Measurements from ENCODE around the gene KCNJ16.

The KCNJ16 gene

DNA sequence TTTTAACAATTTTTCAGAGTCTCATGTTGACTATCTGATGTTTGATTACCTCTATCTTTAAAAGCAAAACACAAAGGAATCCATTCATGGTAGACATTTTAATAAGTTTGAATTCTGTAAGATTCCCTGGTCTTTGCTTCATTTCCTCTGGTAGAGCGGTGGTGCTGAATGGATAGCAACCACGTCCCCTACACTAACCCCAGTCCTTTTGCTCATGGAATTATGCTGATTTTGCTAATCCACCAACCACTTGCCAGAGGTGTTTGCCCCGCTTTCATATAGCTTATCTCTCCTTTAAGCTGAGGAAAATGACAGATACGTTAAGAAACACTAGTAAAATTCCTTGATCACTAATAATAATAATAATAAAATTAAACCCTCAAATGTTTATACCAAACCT is 9.5 kb downstream of the KCNJ16 start:
- H3K4me1 ChIP-seq (ENCODE audit: control insufficient read depth, low read depth, low read length) = no peaks in the 10 kb centered on the region
- no peak overlapping the region for H3K27ac ChIP-seq (ENCODE audit: low read length)
- H3K9me3 ChIP-seq (ENCODE audit: control insufficient read depth, low read depth, low read length) = no peaks in the 10 kb centered on the region
- H3K27me3 ChIP-seq (ENCODE audit: control insufficient read depth, insufficient read depth, low read length) = no peaks in the 10 kb centered on the region
- H3K9ac ChIP-seq (ENCODE audit: low read length) = no peak overlapping the region
- H3K36me3 ChIP-seq (ENCODE audit: control insufficient read depth, low read depth, low read length) = no peaks in the 10 kb centered on the region
- H3K4me3 ChIP-seq (ENCODE audit: low read length) = no peak overlapping the region

DNA sequence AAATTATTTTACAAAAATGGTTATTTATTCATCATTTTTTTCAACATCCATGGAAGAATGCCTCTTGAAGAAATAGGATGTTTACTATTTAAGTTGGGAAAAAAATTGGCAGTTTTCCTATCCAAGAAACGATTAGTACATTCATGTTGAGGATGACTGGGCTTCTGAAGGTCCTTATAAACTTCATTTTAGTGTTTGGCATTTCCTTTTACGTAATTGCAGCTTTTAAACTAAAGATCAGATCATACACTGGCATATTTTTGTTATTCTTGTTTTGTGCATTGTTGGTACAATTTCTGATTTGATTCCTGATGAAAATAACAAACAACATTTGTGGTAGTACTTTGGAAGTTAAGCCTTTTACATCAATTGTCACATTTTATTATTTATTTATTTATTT is 11.5 kb downstream of the KCNJ16 start:
- no peaks in the 10 kb centered on the region for H3K4me1 ChIP-seq (ENCODE audit: control insufficient read depth, low read depth, low read length)
- no peak overlapping the region for H3K27ac ChIP-seq (ENCODE audit: low read length)
- H3K9me3 ChIP-seq (ENCODE audit: control insufficient read depth, low read depth, low read length) = no peaks in the 10 kb centered on the region
- no peak overlapping the region for H3K9ac ChIP-seq (ENCODE audit: low read length)
- no peaks in the 10 kb centered on the region for H3K27me3 ChIP-seq (ENCODE audit: control insufficient read depth, insufficient read depth, low read length)
- H3K4me3 ChIP-seq (ENCODE audit: low read length) = no peak overlapping the region
- H3K36me3 ChIP-seq (ENCODE audit: control insufficient read depth, low read depth, low read length) = no peaks in the 10 kb centered on the region

DNA sequence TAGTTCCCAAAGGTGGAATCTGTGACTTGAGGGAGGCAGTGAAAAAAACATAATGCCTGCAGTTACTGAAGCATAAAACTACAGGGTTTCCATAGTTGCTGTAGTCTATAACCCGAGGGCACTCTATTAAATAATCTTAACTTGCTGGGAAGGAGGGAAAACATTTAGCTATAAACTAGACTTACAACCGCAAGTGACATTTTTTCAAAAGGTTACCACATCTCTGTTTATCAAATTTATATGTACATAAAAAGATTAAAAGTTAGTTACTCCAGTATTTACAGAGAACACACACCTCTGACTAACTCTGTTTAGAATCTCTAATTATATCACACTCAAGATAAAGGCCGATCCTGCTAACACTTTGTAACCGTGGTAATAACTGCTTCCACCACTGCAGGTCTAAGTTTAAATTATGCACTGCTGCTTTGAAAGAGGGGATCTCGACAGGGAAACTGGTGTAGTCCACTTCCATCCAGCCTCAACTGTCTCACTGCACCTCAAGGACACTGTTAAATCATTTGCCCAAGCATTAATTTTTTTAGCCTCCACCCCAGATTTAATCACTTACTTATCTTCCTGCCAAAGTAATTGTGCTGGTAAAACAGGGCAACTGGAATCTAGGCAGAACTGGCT is 14.6 kb downstream of the KCNJ16 start:
- no peak overlapping the region for H3K9ac ChIP-seq (ENCODE audit: low read length)
- H3K9me3 ChIP-seq (ENCODE audit: control insufficient read depth, low read depth, low read length) = no peaks in the 10 kb centered on the region
- H3K27ac ChIP-seq (ENCODE audit: low read length) = no peak overlapping the region
- H3K27me3 ChIP-seq (ENCODE audit: control insufficient read depth, insufficient read depth, low read length) = no peaks in the 10 kb centered on the region
- no peak overlapping the region for H3K4me3 ChIP-seq (ENCODE audit: low read length)
- H3K4me1 ChIP-seq (ENCODE audit: control insufficient read depth, low read depth, low read length) = no peaks in the 10 kb centered on the region
- H3K36me3 ChIP-seq (ENCODE audit: control insufficient read depth, low read depth, low read length) = no peaks in the 10 kb centered on the region

- H3K9ac ChIP-seq (ENCODE audit: low read length) = no peak overlapping the region
- no peaks in the 10 kb centered on the region for H3K4me1 ChIP-seq (ENCODE audit: control insufficient read depth, low read depth, low read length)
- H3K36me3 ChIP-seq (ENCODE audit: control insufficient read depth, low read depth, low read length) = no peaks in the 10 kb centered on the region
- H3K27me3 ChIP-seq (ENCODE audit: control insufficient read depth, insufficient read depth, low read length) = no peaks in the 10 kb centered on the region
- no peaks in the 10 kb centered on the region for H3K9me3 ChIP-seq (ENCODE audit: control insufficient read depth, low read depth, low read length)
- H3K27ac ChIP-seq (ENCODE audit: low read length) = no peak overlapping the region
- no peak overlapping the region for H3K4me3 ChIP-seq (ENCODE audit: low read length)
Observed at GRCh38 chr17:70091005-70091568, 16.1 kb downstream of the KCNJ16 start.

GRCh38 chr17:70091696-70092095 is 16.7 kb downstream of the KCNJ16 start:
- no peaks in the 10 kb centered on the region for H3K36me3 ChIP-seq (ENCODE audit: control insufficient read depth, low read depth, low read length)
- H3K9me3 ChIP-seq (ENCODE audit: control insufficient read depth, low read depth, low read length) = no peaks in the 10 kb centered on the region
- H3K9ac ChIP-seq (ENCODE audit: low read length) = no peak overlapping the region
- no peaks in the 10 kb centered on the region for H3K27me3 ChIP-seq (ENCODE audit: control insufficient read depth, insufficient read depth, low read length)
- no peaks in the 10 kb centered on the region for H3K4me1 ChIP-seq (ENCODE audit: control insufficient read depth, low read depth, low read length)
- H3K4me3 ChIP-seq (ENCODE audit: low read length) = no peak overlapping the region
- H3K27ac ChIP-seq (ENCODE audit: low read length) = no peak overlapping the region

GRCh38 chr17:70093163-70093562 is 18.1 kb downstream of the KCNJ16 start:
- no peaks in the 10 kb centered on the region for H3K36me3 ChIP-seq (ENCODE audit: control insufficient read depth, low read depth, low read length)
- H3K27me3 ChIP-seq (ENCODE audit: control insufficient read depth, insufficient read depth, low read length) = no peaks in the 10 kb centered on the region
- H3K9me3 ChIP-seq (ENCODE audit: control insufficient read depth, low read depth, low read length) = no peaks in the 10 kb centered on the region
- H3K4me1 ChIP-seq (ENCODE audit: control insufficient read depth, low read depth, low read length) = no peaks in the 10 kb centered on the region
- H3K9ac ChIP-seq (ENCODE audit: low read length) = no peak overlapping the region
- H3K27ac ChIP-seq (ENCODE audit: low read length) = no peak overlapping the region
- H3K4me3 ChIP-seq (ENCODE audit: low read length) = no peak overlapping the region

GRCh38 chr17:70095455-70095854 is 20.4 kb downstream of the KCNJ16 start:
- H3K9ac ChIP-seq (ENCODE audit: low read length) = no peak overlapping the region
- H3K9me3 ChIP-seq (ENCODE audit: control insufficient read depth, low read depth, low read length) = no peaks in the 10 kb centered on the region
- H3K4me1 ChIP-seq (ENCODE audit: control insufficient read depth, low read depth, low read length) = no peaks in the 10 kb centered on the region
- no peaks in the 10 kb centered on the region for H3K36me3 ChIP-seq (ENCODE audit: control insufficient read depth, low read depth, low read length)
- H3K27me3 ChIP-seq (ENCODE audit: control insufficient read depth, insufficient read depth, low read length) = no peaks in the 10 kb centered on the region
- H3K27ac ChIP-seq (ENCODE audit: low read length) = no peak overlapping the region
- H3K4me3 ChIP-seq (ENCODE audit: low read length) = no peak overlapping the region

DNA sequence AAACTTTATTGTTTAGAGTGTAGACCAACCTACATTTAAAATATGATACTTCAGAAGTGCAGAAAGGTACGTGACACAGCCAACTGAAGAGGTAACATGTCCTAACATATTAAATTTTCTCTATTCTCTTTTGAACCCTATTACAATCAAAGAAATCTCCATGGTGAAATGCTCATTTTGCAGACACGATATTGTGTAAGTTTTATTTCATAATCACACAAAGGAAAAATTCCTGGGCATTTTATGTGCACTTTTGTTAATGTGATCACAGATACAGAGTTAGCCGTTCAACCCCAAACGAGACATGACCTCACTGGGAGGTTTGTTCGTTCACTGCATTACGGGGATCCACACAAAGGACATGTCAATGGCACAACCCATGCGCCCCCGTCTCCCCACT is 21.8 kb downstream of the KCNJ16 start:
- Histone ChIP-seq H3K9ac (ENCODE audit: low read length) (no peak overlapping the region), H3K27ac (ENCODE audit: low read length) (no peak overlapping the region), H3K9me3 (ENCODE audit: control insufficient read depth, low read depth, low read length) (no peaks in the 10 kb centered on the region), H3K4me3 (ENCODE audit: low read length) (no peak overlapping the region), H3K4me1 (ENCODE audit: control insufficient read depth, low read depth, low read length) (no peaks in the 10 kb centered on the region), H3K27me3 (ENCODE audit: control insufficient read depth, insufficient read depth, low read length) (no peaks in the 10 kb centered on the region), H3K36me3 (ENCODE audit: control insufficient read depth, low read depth, low read length) (no peaks in the 10 kb centered on the region)

- H3K27ac ChIP-seq (ENCODE audit: low read length) = no peak overlapping the region
- H3K4me1 ChIP-seq (ENCODE audit: control insufficient read depth, low read depth, low read length) = no peaks in the 10 kb centered on the region
- H3K27me3 ChIP-seq (ENCODE audit: control insufficient read depth, insufficient read depth, low read length) = no peaks in the 10 kb centered on the region
- no peak overlapping the region for H3K4me3 ChIP-seq (ENCODE audit: low read length)
- H3K9ac ChIP-seq (ENCODE audit: low read length) = no peak overlapping the region
- no peaks in the 10 kb centered on the region for H3K36me3 ChIP-seq (ENCODE audit: control insufficient read depth, low read depth, low read length)
- H3K9me3 ChIP-seq (ENCODE audit: control insufficient read depth, low read depth, low read length) = no peaks in the 10 kb centered on the region
Observed at GRCh38 chr17:70098030-70098429, 23.0 kb downstream of the KCNJ16 start.

- Histone ChIP-seq H3K4me1 (ENCODE audit: control insufficient read depth, low read depth, low read length) (no peaks in the 10 kb centered on the region), H3K27me3 (ENCODE audit: control insufficient read depth, insufficient read depth, low read length) (no peaks in the 10 kb centered on the region), H3K36me3 (ENCODE audit: control insufficient read depth, low read depth, low read length) (no peaks in the 10 kb centered on the region), H3K4me3 (ENCODE audit: low read length) (no peak overlapping the region), H3K9ac (ENCODE audit: low read length) (no peak overlapping the region), H3K27ac (ENCODE audit: low read length) (no peak overlapping the region), H3K9me3 (ENCODE audit: control insufficient read depth, low read depth, low read length) (no peaks in the 10 kb centered on the region)
Observed at GRCh38 chr17:70099294-70099693, 24.3 kb downstream of the KCNJ16 start.

DNA sequence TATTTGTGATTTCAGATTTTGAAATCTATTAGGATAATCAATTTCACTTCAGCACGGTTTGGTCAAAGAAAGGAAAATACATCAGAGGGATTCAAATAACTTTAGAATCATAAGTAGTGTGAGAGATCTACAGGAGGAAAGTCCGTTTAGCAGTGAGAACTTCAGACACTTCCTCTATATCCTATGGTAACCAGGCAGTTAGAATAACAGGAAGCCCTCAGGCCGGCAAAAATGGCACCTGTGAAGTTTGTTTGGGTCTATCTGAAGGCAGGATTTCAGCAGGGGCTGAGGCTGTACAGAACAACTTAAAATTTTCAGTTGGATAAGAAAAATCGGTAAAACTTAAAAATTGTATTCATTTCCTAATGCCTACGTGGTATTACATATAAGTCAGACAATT is 24.9 kb downstream of the KCNJ16 start:
- no peak overlapping the region for H3K27ac ChIP-seq (ENCODE audit: low read length)

DNA sequence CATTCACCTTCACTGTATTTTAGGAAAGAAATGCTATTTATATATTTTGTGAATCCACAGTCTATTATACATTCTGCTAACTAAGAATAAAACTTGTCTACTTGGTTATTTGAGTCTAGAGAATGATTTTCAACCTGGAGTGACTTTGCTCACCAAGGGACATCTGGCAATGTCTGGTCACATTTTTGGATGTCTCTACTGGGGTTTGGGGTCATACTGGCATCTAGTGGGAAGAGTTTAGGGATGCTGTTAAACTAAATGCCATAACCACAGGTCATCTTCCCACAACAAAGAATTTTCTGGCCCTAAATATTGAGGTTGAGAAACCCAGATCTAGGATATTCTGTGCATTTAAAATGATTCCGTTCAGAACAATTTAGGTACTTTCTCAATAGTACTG is 26.0 kb downstream of the KCNJ16 start:
- H3K27ac ChIP-seq (ENCODE audit: low read length) = no peak overlapping the region
- no peaks in the 10 kb centered on the region for H3K9me3 ChIP-seq (ENCODE audit: control insufficient read depth, low read depth, low read length)
- no peak overlapping the region for H3K9ac ChIP-seq (ENCODE audit: low read length)
- no peaks in the 10 kb centered on the region for H3K36me3 ChIP-seq (ENCODE audit: control insufficient read depth, low read depth, low read length)
- H3K27me3 ChIP-seq (ENCODE audit: control insufficient read depth, insufficient read depth, low read length) = no peaks in the 10 kb centered on the region
- H3K4me3 ChIP-seq (ENCODE audit: low read length) = no peak overlapping the region
- H3K4me1 ChIP-seq (ENCODE audit: control insufficient read depth, low read depth, low read length) = no peaks in the 10 kb centered on the region

More for the DNA sequence above, 24.9 kb downstream of the KCNJ16 start:
- Histone ChIP-seq H3K9ac (ENCODE audit: low read length) (no peak overlapping the region), H3K27me3 (ENCODE audit: control insufficient read depth, insufficient read depth, low read length) (no peaks in the 10 kb centered on the region), H3K36me3 (ENCODE audit: control insufficient read depth, low read depth, low read length) (no peaks in the 10 kb centered on the region), H3K9me3 (ENCODE audit: control insufficient read depth, low read depth, low read length) (no peaks in the 10 kb centered on the region), H3K4me3 (ENCODE audit: low read length) (no peak overlapping the region), H3K4me1 (ENCODE audit: control insufficient read depth, low read depth, low read length) (no peaks in the 10 kb centered on the region)

Measured in iPS-18a (cell line).